CD14-positive monocyte (primary cell): ENCODE measurements around the gene TTF2. TPM values are rescaled to one million over a fixed set of nuclear protein-coding genes. Genes with fewer than 3 reads are reported as not detected.

ENCODE experiments used
- DNase-seq, 3 donors: peaks; one replicate each; pipeline ENCODE4 v3.0.0-alpha.2; 2011 to 2022
- H2AFZ ChIP-seq: 2 replicates; pipeline ENCODE4 v1.6.0; 2012; ENCODE audit warnings: mild to moderate bottlenecking, low read depth, low read length, inconsistent platforms; ENCODE audit not compliant: insufficient read depth, poor library complexity, severe bottlenecking
- H3K27ac ChIP-seq, 2 donors: 1 replicate in 1 of 2; 2 replicates in 1 of 2; pipeline ENCODE4 v1.5.1; 2012 to 2013; ENCODE audit warnings: low read length in 2 of 2, control low read depth in 1 of 2, inconsistent platforms in 1 of 2, low read depth in 1 of 2, mild to moderate bottlenecking in 1 of 2
- H3K27me3 ChIP-seq, 2 donors: one replicate each; pipeline versions ENCODE4 v1.6.0 to v1.6.1; 2011 to 2013; ENCODE audit warnings: low read length in 2 of 2; ENCODE audit not compliant: control insufficient read depth in 2 of 2, insufficient read depth in 2 of 2
- H3K36me3 ChIP-seq, 2 donors: replicated peaks in 1 of 2; 1 replicate in 1 of 2; 2 replicates in 1 of 2; pipeline versions ENCODE4 v1.5.1 to v1.6.1; 2012 to 2013; ENCODE audit warnings: low read length in 2 of 2, control low read depth in 1 of 2, inconsistent platforms in 1 of 2, mild to moderate bottlenecking in 1 of 2; ENCODE audit not compliant: insufficient read depth in 2 of 2, control insufficient read depth in 1 of 2
- H3K4me1 ChIP-seq, 2 donors: 1 replicate in 1 of 2; 2 replicates in 1 of 2; pipeline versions ENCODE4 v1.5.1 to v1.6.1; 2012 to 2013; ENCODE audit warnings: low read length in 2 of 2, control low read depth in 1 of 2, inconsistent platforms in 1 of 2, mild to moderate bottlenecking in 1 of 2, moderate library complexity in 1 of 2; ENCODE audit not compliant: insufficient read depth in 2 of 2, control insufficient read depth in 1 of 2
- H3K4me2 ChIP-seq: replicated peaks from 2 replicates; pipeline ENCODE3; 2012; ENCODE audit warnings: low read length, moderate library complexity, mild to moderate bottlenecking; ENCODE audit not compliant: poor library complexity, severe bottlenecking; ENCODE audit errors: extremely low read depth
- H3K4me3 ChIP-seq, 3 experiments: fragments of 200-600 bp in 1 of 3; sonication (generic) in 1 of 3; replicated peaks in 1 of 3; 1 replicate in 2 of 3; 2 replicates in 1 of 3; pipeline ENCODE4 v1.5.1; 2011 to 2013; ENCODE audit warnings: low read length in 3 of 3, mild to moderate bottlenecking in 3 of 3, control low read depth in 2 of 3, low read depth in 2 of 3, inconsistent platforms in 1 of 3, moderate library complexity in 1 of 3
- H3K79me2 ChIP-seq: 2 replicates; pipeline ENCODE4 v1.6.0; 2012; ENCODE audit warnings: mild to moderate bottlenecking, control low read depth, inconsistent platforms, low read length, moderate library complexity; ENCODE audit not compliant: insufficient read depth
- H3K9ac ChIP-seq: 2 replicates; pipeline ENCODE4 v1.6.0; 2017; ENCODE audit warnings: low read length, mild to moderate bottlenecking; ENCODE audit not compliant: insufficient read depth, poor library complexity, severe bottlenecking
- H3K9me3 ChIP-seq, 2 donors: replicated peaks in 1 of 2; 1 replicate in 1 of 2; 2 replicates in 1 of 2; pipeline versions ENCODE4 v1.5.1 to v1.6.1; 2012 to 2013; ENCODE audit warnings: low read length in 2 of 2, control low read depth in 1 of 2; ENCODE audit not compliant: control insufficient read depth in 1 of 2, insufficient read depth in 1 of 2
- H4K20me1 ChIP-seq: 2 replicates; pipeline ENCODE4 v1.6.0; 2012; ENCODE audit warnings: mild to moderate bottlenecking, low read length, control low read depth, moderate library complexity; ENCODE audit not compliant: insufficient read depth
- H3K27ac Mint-ChIP-seq, 7 donors: one replicate each; pipeline ENCODE4 v1.8.0; 2020; ENCODE audit warnings: mild to moderate bottlenecking in 7 of 7, mixed read lengths in 7 of 7, moderate library complexity in 6 of 7, inconsistent platforms in 2 of 7
- H3K27me3 Mint-ChIP-seq, 3 donors: one replicate each; pipeline ENCODE4 v1.8.0; 2021 to 2022; ENCODE audit warnings: low read depth in 3 of 3, mild to moderate bottlenecking in 3 of 3, mixed read lengths in 3 of 3, moderate library complexity in 3 of 3, inconsistent platforms in 1 of 3
- H3K36me3 Mint-ChIP-seq, 2 donors: one replicate each; pipeline ENCODE4 v1.8.0; 2020; ENCODE audit warnings: mixed read lengths in 2 of 2, inconsistent platforms in 1 of 2, mild to moderate bottlenecking in 1 of 2
- H3K4me1 Mint-ChIP-seq: one replicate; pipeline ENCODE4 v1.8.0; 2020; ENCODE audit warnings: mild to moderate bottlenecking, mixed read lengths
- H3K4me3 Mint-ChIP-seq, 2 donors: one replicate each; pipeline ENCODE4 v1.8.0; 2020; ENCODE audit warnings: mild to moderate bottlenecking in 2 of 2, mixed read lengths in 2 of 2, moderate library complexity in 1 of 2
- H3K9me3 Mint-ChIP-seq, 7 donors: one replicate each; pipeline ENCODE4 v1.8.0; 2020 to 2022; ENCODE audit warnings: mixed read lengths in 7 of 7, mild to moderate bottlenecking in 6 of 7, moderate library complexity in 6 of 7, inconsistent platforms in 2 of 7
- WGBS: methylation state at CpG from one replicate; pipeline ENCODE4 v1.1.5; 2013; ENCODE audit warnings: missing lambda C conversion rate; ENCODE audit not compliant: insufficient coverage; 5-methylcytosine and 5-hydroxymethylcytosine counted together
- intact Hi-C, 2 donors: fragments of 100-400 bp; cut with micrococcal nuclease; formaldehyde crosslinking; loops; one replicate each; pipeline versions ENCODE4 v1.15.0 to v1.15.1; 2023
- polyA plus RNA-seq, 3 donors: library from polyadenylated mRNA; depleted of rRNA in 1 of 3; unstranded in 2 of 3; stranded (reverse) in 1 of 3; fragments of 300-500 nt in 2 of 3; fragments of >200 nt in 1 of 3; fragmentation: Illumina TruSeq in 2 of 3; gene quantifications; 1 replicate in 2 of 3; 2 replicates in 1 of 3; pipeline ENCODE4 v1.2.3, GENCODE V29; 2012 to 2021
- TF ChIP-seq, protein P1 (sequence below): fragments of 200-600 bp; IDR thresholded peaks from one replicate; pipeline ENCODE4 v1.8.0; 2022; ENCODE audit warnings: antibody characterized with exemption, mild to moderate bottlenecking

TTF2 gene
- polyA plus RNA-seq, 3 donors: 5.6 to 12.9 (median 8.0) TPM

DNA sequence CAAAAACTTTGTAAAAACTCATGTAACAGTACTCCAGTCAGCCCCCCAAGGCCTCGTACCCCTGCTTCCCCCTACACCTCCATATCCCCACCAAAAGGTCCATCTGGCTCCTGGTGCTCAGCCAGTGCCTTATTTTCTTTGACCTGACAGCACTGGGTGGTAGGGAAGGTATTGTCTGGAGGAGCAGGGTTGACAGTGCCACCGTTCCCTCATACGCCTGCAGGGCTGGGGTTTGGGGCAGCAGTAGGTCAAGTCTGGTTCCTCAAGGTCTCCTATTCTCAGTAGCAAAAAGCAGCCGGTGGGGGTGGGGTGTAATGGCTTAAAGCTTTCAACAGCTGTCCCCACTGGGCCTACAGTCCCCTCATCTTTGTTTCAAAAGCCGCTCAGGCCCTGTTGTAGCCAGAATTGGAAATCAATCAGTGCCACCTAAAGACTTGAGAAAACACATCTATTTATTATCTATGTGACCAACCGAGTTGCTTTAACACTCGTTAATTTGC is 25.3 kb upstream of the TTF2 start:
- Histone ChIP-seq H2AFZ (no peak overlapping the region), H3K9me3 (no peaks in the 10 kb centered on the region), H3K9ac (no peak overlapping the region), H3K4me3 (no peak overlapping the region), H3K4me1 (peaks cover 0 to 6% of the 10 kb centered on the region in 2 donors), H3K36me3 (peaks cover 7 to 69% of the 10 kb centered on the region in 2 donors), H3K79me2 (no peaks in the 10 kb centered on the region), H3K27ac (no peak overlapping the region), H3K4me2 (no peak overlapping the region), H4K20me1 (no peaks in the 10 kb centered on the region), H3K27me3 (no peaks in the 10 kb centered on the region)
- H3K4me1 Mint-ChIP-seq: peaks cover 6% of the 10 kb centered on the region
- H3K27me3 Mint-ChIP-seq: peaks cover 0 to 3% (median 2%) of the 10 kb centered on the region in 3 donors
- no peak overlapping the region for H3K4me3 Mint-ChIP-seq
- H3K27ac Mint-ChIP-seq: no peak overlapping the region
- H3K36me3 Mint-ChIP-seq: peaks cover 76 to 77% of the 10 kb centered on the region in 2 donors
- intact Hi-C loops: no loop called here
- H3K9me3 Mint-ChIP-seq: no peaks in the 10 kb centered on the region
- WGBS: 93% methylated on average over 3 of the region's 7 CpGs
- no peak for DNase-seq
- TF ChIP-seq, protein P1, sequence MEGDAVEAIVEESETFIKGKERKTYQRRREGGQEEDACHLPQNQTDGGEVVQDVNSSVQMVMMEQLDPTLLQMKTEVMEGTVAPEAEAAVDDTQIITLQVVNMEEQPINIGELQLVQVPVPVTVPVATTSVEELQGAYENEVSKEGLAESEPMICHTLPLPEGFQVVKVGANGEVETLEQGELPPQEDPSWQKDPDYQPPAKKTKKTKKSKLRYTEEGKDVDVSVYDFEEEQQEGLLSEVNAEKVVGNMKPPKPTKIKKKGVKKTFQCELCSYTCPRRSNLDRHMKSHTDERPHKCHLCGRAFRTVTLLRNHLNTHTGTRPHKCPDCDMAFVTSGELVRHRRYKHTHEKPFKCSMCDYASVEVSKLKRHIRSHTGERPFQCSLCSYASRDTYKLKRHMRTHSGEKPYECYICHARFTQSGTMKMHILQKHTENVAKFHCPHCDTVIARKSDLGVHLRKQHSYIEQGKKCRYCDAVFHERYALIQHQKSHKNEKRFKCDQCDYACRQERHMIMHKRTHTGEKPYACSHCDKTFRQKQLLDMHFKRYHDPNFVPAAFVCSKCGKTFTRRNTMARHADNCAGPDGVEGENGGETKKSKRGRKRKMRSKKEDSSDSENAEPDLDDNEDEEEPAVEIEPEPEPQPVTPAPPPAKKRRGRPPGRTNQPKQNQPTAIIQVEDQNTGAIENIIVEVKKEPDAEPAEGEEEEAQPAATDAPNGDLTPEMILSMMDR: no peak

DNA sequence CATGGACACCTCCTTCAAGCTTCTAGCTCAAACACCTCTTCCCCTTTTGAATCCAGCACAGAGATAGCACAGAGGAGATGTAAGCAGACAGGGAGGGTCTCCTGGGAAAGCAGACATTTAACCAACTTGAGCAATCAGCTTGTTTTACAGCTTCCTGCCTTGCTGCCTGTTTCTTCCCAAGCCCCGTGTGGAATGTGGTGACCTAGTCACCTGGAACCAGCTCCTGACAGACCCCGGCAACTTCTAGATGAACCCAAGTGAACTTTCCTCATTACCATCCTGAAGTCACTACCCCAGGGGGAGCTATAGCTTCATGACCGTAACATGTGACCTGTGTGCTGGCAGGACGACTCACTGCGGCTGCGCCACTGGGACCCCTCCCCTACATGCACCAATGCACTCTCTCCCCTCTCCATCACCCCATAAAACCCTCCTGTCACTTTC is 24.1 kb upstream of the TTF2 start:
- Histone ChIP-seq H3K36me3 (peaks cover 7 to 61% of the 10 kb centered on the region in 2 donors), H3K9ac (no peak overlapping the region), H2AFZ (no peak overlapping the region), H3K79me2 (no peaks in the 10 kb centered on the region), H3K9me3 (no peaks in the 10 kb centered on the region), H3K4me1 (peaks cover 0 to 6% of the 10 kb centered on the region in 2 donors), H3K27ac (no peak overlapping the region), H3K27me3 (no peaks in the 10 kb centered on the region), H3K4me3 (no peak overlapping the region), H3K4me2 (no peak overlapping the region), H4K20me1 (no peaks in the 10 kb centered on the region)
- no peak for DNase-seq
- TF ChIP-seq, protein P1: no peak
- Mint-ChIP-seq H3K9me3 (no peaks in the 10 kb centered on the region), H3K4me1 (peaks cover 7% of the 10 kb centered on the region), H3K36me3 (peaks cover 66 to 68% of the 10 kb centered on the region in 2 donors), H3K27me3 (peaks cover 0 to 3% (median 2%) of the 10 kb centered on the region in 3 donors), H3K4me3 (no peak overlapping the region), H3K27ac (peak overlapping the region in 2 of 7 donors; percentile 30 to 47)
- 68% methylated on average over 6 of the region's 6 CpGs for WGBS
- intact Hi-C loops: no loop called here
